Sigmoid colon (tissue), 7 donors: Measurements from ENCODE around the gene COL6A1. TPM values are rescaled to one million over a fixed set of nuclear protein-coding genes. Genes with fewer than 3 reads are reported as not detected.

Experiments used
- DNase-seq: peaks from one replicate; pipeline ENCODE4 v3.0.0-alpha.2; 2019
- H3K27ac ChIP-seq, 4 donors: fragments of 200-600 bp; sonication (generic); one replicate each; pipeline ENCODE4 v1.5.1; 2016 to 2019; ENCODE audit warnings: mild to moderate bottlenecking in 1 of 4
- H3K27me3 ChIP-seq, 3 donors: fragments of 200-600 bp; sonication (generic); one replicate each; pipeline ENCODE4 v1.5.1; 2019; ENCODE audit warnings: mild to moderate bottlenecking in 1 of 3
- H3K36me3 ChIP-seq, 4 donors: fragments of 200-600 bp; sonication (generic); one replicate each; pipeline ENCODE4 v1.5.1; 2016 to 2019
- H3K4me1 ChIP-seq, 4 donors: fragments of 200-600 bp; sonication (generic); one replicate each; pipeline ENCODE4 v1.5.1; 2017 to 2019
- H3K4me3 ChIP-seq, 4 donors: fragments of 200-600 bp; sonication (generic); one replicate each; pipeline ENCODE4 v1.5.1; 2017 to 2019; ENCODE audit warnings: mild to moderate bottlenecking in 2 of 4, moderate library complexity in 1 of 4
- H3K9me3 ChIP-seq, 4 donors: fragments of 200-600 bp in 3 of 4; sonication (generic) in 3 of 4; one replicate each; pipeline versions ENCODE4 v1.5.1 to v1.6.1; 2013 to 2019
- CTCF ChIP-seq, 4 experiments: fragments of 450-650 bp in 3 of 4; fragments of 200-600 bp in 1 of 4; IDR thresholded peaks; one replicate each; pipeline ENCODE4 v1.5.1; 2016 to 2019; ENCODE audit warnings: antibody characterized with exemption in 4 of 4, mild to moderate bottlenecking in 3 of 4, moderate library complexity in 2 of 4
- EP300 ChIP-seq, 4 donors: sonication (generic); formaldehyde crosslinking; IDR thresholded peaks; one replicate each; pipeline ENCODE4 v1.6.1; 2017; ENCODE audit warnings: antibody characterized with exemption in 4 of 4
- POLR2A ChIP-seq, 2 donors: fragments of 450-650 bp; IDR thresholded peaks; one replicate each; pipeline ENCODE4 v1.6.1; 2016; ENCODE audit warnings: antibody characterized with exemption in 2 of 2, mild to moderate bottlenecking in 2 of 2, moderate library complexity in 2 of 2
- POLR2AphosphoS5 ChIP-seq, 4 donors: sonication (generic); formaldehyde crosslinking; IDR thresholded peaks; one replicate each; pipeline ENCODE4 v1.6.1; 2017; ENCODE audit warnings: antibody characterized with exemption in 4 of 4
- WGBS, 2 donors: extraction: QIAGEN DNeasy Blood & Tissue Kit; methylation state at CpG; one replicate each; pipeline ENCODE4 v1.1.7; 2013; 5-methylcytosine and 5-hydroxymethylcytosine counted together
- intact Hi-C: fragments of 100-400 bp; cut with DNase I; formaldehyde crosslinking; loops from one replicate; pipeline ENCODE4 v1.15.1; 2023
- polyA plus RNA-seq, 3 donors: library from polyadenylated mRNA; stranded (reverse); fragments of 200-250 nt; gene quantifications; one replicate each; pipeline ENCODE4 v1.2.3, GENCODE V29; 2013
- total RNA-seq, 4 donors: library from RNA; depleted of rRNA; stranded (reverse); fragments of >200 nt; gene quantifications; one replicate each; pipeline ENCODE4 v1.1.0, GENCODE V29; 2016
- donor health status: healthy with polysubstance abuse.
- donor health status: Bipolar disorder and iron deficiency.
- donor health status: healthy.

COL6A1 gene
- total and polyA plus RNA-seq, 7 donors: 14.3 to 1,755 (median 622) TPM

DNA sequence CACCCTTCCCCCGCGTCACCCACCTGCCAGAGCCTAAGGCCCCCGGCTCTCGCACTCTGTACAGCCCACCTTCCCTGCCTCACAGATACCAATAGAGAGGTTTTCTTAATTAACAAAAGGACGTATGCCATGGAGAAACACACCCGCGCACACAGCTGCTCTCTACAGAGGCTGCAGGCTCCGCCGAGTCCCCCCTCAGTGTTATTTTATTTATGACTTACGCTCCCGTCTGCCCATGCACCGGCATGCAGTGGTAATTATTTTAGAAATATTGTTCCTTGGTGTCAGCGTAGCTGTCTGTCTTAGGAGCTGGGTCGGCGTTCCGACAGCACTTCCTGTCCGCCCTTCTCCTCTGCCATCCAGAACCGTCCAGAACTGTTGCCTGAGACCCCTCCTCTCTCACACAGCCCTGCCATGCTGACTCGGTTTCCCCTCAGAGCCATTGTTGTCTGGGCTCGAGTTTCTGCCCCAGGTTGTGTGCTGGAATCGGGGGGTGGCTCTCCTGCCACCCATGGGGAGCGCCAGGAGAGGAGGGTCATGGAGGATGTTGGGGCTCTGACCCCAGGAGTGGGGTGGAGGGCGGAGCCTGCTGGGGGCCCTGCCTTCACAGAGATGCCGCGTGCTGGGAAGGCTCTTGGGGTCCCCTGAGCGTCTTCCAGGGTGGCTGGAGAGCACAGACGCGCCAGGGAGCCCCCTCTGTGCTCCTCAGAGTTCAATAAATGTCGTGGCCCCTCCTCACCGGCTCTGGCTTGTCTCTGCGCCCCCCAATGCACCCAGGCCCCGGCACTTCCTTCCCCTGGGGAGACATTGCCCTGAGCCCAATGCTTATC is 39.6 kb upstream of the COL6A1 start:
- H3K9me3 ChIP-seq: no peaks in the 10 kb centered on the region
- DNase-seq: no peak
- no peak overlapping the region for H3K4me3 ChIP-seq
- 87 to 88% methylated on average over 32 of the region's 32 CpGs for whole genome bisulfite sequencing, 2 donors
- no peak for TF ChIP-seq POLR2A (IDR thresholded peaks at IDR 0.05)
- no peak for TF ChIP-seq EP300 (IDR thresholded peaks at IDR 0.05)
- no peak for TF ChIP-seq POLR2AphosphoS5 (IDR thresholded peaks at IDR 0.05)
- no peak for TF ChIP-seq CTCF (IDR thresholded peaks at IDR 0.05)
- no peaks in the 10 kb centered on the region for H3K4me1 ChIP-seq
- no peak overlapping the region for H3K27ac ChIP-seq
- no peaks in the 10 kb centered on the region for H3K27me3 ChIP-seq
- intact Hi-C loops: no loop called here
- H3K36me3 ChIP-seq: no peaks in the 10 kb centered on the region

DNA sequence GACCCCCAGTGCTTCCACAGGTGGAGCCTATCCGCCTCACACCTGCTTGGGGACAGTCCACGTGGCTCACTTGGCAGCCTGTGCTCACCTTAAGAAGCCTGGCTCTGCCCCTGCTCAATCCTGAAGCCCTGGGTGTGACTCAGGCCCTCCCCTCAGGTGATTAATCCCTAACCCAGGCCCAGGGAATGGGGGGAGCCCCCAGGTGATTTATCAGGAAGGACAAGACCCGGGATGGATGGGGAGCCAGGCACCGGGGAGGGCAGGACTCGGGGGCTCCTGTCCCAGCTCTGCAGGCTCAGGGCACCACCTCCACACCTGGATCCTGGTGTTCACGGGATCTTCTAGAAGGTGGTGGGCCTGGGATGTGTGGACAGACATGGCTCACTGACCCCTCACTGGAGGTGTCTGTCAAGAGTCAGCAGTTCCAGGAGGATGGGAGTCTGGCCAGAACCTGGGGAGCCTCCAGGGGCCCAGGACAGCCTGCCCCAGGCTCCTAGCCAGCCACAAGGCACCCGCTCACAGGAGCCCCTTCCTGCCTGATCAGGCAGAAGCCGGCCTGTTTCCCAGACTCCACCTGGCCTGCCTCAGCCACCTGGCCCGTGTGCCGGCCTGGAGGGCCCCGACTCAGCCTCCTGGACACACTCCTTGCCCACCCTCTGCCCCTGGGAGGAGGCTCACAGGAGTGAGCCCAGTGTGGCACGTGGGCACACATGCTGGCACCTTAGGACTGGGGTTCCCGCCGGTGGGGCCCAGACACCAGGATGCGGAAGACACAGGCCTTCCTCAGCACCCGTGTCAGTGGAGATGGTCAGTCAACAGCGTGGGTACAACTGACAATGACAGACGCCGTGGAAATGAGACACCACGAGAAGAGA is 38.6 kb upstream of the COL6A1 start:
- no peak overlapping the region for H3K27ac ChIP-seq
- H3K27me3 ChIP-seq: no peaks in the 10 kb centered on the region
- no peaks in the 10 kb centered on the region for H3K36me3 ChIP-seq
- 73 to 76% methylated on average over 20 of the region's 20 CpGs for WGBS, 2 donors
- no peak for TF ChIP-seq EP300 (IDR thresholded peaks at IDR 0.05)
- no peak for TF ChIP-seq CTCF (IDR thresholded peaks at IDR 0.05)
- no peak for TF ChIP-seq POLR2A (IDR thresholded peaks at IDR 0.05)
- no peak for TF ChIP-seq POLR2AphosphoS5 (IDR thresholded peaks at IDR 0.05)
- DNase-seq: no peak
- H3K4me1 ChIP-seq: no peaks in the 10 kb centered on the region
- H3K9me3 ChIP-seq: no peaks in the 10 kb centered on the region
- H3K4me3 ChIP-seq: no peak overlapping the region
- intact Hi-C loops: no loop called here

DNA sequence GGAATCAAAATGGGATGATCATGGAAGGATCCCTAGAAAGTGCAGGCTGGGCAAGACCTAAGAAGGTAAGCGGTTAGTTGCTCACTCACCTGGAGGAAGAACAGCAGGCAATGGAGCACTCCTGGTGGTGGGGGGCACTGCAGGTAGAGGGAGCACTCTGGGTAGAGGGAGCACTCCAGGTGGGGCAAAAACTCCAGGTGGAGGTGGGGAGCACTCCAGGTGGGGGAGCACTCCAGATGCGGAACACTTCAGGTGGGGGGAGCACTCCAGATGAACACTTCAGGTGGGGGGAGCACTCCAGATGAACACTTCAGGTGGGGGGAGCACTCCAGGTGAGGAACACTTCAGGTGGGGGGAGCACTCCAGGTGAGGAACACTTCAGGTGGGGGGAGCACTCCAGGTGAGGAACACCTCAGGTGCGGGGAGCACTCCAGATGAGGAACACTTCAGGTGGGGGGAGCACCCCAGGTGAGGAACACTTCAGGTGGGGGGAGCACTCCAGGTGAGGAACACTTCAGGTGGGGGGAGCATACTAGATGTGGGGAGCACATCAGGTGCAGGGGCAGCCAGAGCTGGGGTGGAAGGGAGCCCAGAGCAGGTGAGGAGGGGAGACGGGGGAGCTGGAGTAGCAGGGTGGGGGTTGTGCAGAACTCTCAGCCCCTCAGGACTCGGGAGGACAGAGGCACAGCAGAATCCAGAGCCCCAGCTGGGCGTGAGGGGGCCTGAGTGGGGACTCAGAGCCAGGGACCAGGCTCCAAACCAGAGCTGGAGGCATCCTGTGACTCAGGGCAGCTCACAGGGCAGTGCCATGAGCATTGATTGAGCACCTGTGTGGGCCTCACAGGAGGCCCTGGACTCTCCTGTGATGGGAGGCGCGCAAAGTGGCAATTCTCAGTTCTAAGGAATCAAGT is 37.7 kb upstream of the COL6A1 start:
- no peaks in the 10 kb centered on the region for H3K36me3 ChIP-seq
- intact Hi-C loops: no loop called here
- no peaks in the 10 kb centered on the region for H3K4me1 ChIP-seq
- no peaks in the 10 kb centered on the region for H3K9me3 ChIP-seq
- DNase-seq: no peak
- no peak overlapping the region for H3K4me3 ChIP-seq
- H3K27ac ChIP-seq: no peak overlapping the region
- TF ChIP-seq CTCF (IDR thresholded peaks at IDR 0.05): no peak
- TF ChIP-seq POLR2AphosphoS5 (IDR thresholded peaks at IDR 0.05): no peak
- TF ChIP-seq EP300 (IDR thresholded peaks at IDR 0.05): no peak
- no peak for TF ChIP-seq POLR2A (IDR thresholded peaks at IDR 0.05)
- WGBS, 2 donors: 73 to 79% methylated on average over 8 of the region's 8 CpGs
- H3K27me3 ChIP-seq: no peaks in the 10 kb centered on the region

DNA sequence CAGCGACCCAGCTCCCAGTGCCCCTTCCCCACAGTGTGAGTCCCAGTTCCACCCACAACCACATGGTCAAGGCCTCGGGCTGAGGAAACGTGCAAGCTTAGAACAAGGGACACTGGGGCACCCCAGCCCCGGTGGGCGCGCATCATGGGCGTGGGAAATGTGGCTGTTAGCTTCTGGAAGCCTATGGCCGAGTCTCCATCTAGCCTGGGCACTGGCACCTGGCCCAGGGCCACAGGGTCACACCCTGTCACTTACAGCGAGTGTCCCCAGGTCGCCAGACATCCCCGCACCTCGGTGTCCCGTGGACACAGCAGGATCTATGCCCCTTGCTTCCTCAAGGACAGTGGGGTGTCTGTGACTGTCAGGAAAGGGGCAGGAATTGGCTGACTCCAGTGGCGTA is 37.0 kb upstream of the COL6A1 start:
- intact Hi-C loops: no loop called here
- 73 to 85% methylated on average over 14 of the region's 14 CpGs for WGBS, 2 donors
- no peaks in the 10 kb centered on the region for H3K27me3 ChIP-seq
- no peak overlapping the region for H3K27ac ChIP-seq
- H3K4me3 ChIP-seq: no peak overlapping the region
- no peaks in the 10 kb centered on the region for H3K9me3 ChIP-seq
- no peaks in the 10 kb centered on the region for H3K36me3 ChIP-seq
- no peaks in the 10 kb centered on the region for H3K4me1 ChIP-seq
- no peak for DNase-seq
- TF ChIP-seq POLR2AphosphoS5 (IDR thresholded peaks at IDR 0.05): no peak
- no peak for TF ChIP-seq POLR2A (IDR thresholded peaks at IDR 0.05)
- TF ChIP-seq CTCF (IDR thresholded peaks at IDR 0.05): no peak
- TF ChIP-seq EP300 (IDR thresholded peaks at IDR 0.05): no peak
